ENCODE measurements around the gene STEEP1.

DNA sequence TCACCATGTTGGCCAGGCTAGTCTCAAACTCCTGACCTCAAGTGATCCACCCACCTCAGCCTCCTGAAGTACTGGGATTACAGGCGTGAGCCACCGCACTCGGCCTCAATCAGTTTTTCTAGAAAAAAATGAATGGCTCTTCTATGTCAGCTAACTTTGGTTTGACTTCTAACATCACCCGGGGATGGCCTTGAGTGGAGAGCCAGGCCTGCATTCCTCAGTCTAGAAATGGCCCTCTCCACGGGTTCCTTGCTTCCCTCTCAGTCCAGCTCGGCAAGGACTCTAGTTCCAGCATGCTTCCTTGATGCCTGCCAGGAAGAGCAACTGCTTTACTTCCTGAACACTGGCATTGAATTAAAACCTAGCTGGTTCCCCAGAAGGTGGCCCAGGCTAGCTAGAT is 58.0 kb downstream of the STEEP1 start:
- TF ChIP-seq, protein P1, sequence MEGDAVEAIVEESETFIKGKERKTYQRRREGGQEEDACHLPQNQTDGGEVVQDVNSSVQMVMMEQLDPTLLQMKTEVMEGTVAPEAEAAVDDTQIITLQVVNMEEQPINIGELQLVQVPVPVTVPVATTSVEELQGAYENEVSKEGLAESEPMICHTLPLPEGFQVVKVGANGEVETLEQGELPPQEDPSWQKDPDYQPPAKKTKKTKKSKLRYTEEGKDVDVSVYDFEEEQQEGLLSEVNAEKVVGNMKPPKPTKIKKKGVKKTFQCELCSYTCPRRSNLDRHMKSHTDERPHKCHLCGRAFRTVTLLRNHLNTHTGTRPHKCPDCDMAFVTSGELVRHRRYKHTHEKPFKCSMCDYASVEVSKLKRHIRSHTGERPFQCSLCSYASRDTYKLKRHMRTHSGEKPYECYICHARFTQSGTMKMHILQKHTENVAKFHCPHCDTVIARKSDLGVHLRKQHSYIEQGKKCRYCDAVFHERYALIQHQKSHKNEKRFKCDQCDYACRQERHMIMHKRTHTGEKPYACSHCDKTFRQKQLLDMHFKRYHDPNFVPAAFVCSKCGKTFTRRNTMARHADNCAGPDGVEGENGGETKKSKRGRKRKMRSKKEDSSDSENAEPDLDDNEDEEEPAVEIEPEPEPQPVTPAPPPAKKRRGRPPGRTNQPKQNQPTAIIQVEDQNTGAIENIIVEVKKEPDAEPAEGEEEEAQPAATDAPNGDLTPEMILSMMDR (IDR thresholded peaks at IDR 0.05 in 8 of 11, conservative IDR thresholded peaks at IDR 0.05 in 3 of 11), result no peak
- TF ChIP-seq POLR2AphosphoS5 (IDR thresholded peaks at IDR 0.05) (no peak), POLR2A (IDR thresholded peaks at IDR 0.05) (no peak)

Measured in spleen (tissue), 7 donors.